Measurements from ENCODE around the gene SH3PXD2A.

- no peak for TF ChIP-seq CTCF (IDR thresholded peaks at IDR 0.05)
- no peak for TF ChIP-seq POLR2A (IDR thresholded peaks at IDR 0.05)
Measured at GRCh38 chr10:103708627-103709288, 146.6 kb downstream of the SH3PXD2A start.
